Middle frontal gyrus (tissue), 1 donor: ENCODE results near the gene TMEFF1.

ENCODE experiments used
- DNase-seq: peaks from one replicate; pipeline ENCODE4 v3.0.0-alpha.2; 2015; ENCODE audit warnings: low spot score; ENCODE audit errors: extremely low spot score

TMEFF1 gene

DNA sequence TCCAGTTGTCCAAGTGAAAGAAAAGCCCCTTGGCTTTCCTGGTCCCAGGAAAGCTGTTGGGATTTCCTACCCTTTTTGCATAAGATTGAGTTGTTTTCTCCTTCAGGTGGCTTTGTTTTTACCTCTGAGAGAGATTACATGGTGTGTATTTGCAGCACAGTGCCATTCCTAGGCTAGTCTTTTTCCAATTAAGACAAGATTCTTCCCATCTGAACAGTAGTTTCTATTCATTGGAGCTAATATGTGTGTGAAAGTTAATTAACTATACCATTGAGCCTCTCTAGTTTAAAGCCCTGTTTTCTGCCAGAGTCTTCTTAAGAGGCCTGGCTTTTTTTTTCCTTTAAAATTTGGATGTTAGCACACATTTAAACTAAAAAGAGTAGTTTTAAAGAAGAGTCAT lies 25.9 kb upstream of the TMEFF1 start:
- DNase-seq = no peak

- no peak for DNase-seq
These were observed 24.7 kb upstream of the TMEFF1 start for GRCh38 chr9:100448266-100448665.

DNA sequence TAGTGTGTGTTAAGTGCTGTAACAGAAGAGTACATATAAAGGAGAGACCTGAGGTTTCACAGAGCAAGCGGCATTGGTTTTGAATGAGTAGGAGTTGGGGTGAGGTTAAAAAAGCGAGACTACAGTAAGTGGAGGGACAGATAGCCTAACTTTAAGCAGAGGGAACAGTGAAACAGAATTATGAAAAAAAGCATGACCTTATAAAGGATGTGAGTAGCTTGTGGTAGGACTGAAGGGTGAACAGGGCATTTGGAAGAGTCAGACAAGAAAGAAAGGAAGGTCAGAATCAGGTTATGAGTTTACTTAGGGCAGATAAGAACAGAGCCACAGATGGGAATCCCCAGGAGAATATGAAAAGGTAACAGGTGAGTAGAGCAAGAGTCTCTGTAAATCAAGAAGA lies 23.5 kb upstream of the TMEFF1 start:
- no peak for DNase-seq

- DNase-seq = no peak
These were observed 20.1 kb upstream of the TMEFF1 start for GRCh38 chr9:100452894-100453293.

GRCh38 chr9:100455470-100455869 lies 17.5 kb upstream of the TMEFF1 start:
- DNase-seq = no peak

DNA sequence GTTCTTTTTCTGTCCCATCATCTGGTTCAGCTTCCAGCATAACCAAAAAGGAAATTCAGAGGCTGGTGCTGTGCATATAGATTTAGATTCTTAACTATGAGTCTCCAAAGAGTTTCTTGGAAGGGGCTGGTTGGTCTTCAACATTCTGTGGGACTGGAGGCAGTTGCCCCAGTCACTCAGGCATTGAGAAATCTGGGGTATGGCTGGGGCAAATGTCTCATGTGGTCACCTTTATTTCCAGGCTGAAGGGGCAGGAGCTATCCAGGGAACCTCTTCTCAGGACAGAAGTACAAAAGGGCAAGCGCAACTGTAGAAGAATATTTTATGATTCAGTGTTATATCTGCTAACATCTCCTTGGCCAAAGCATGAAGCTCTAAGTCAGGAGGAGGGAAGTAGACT lies 15.4 kb upstream of the TMEFF1 start:
- DNase-seq = no peak

GRCh38 chr9:100459963-100460362 lies 13.0 kb upstream of the TMEFF1 start:
- no peak for DNase-seq

- DNase-seq = no peak
These were observed 7.7 kb upstream of the TMEFF1 start for GRCh38 chr9:100465274-100465673.

DNA sequence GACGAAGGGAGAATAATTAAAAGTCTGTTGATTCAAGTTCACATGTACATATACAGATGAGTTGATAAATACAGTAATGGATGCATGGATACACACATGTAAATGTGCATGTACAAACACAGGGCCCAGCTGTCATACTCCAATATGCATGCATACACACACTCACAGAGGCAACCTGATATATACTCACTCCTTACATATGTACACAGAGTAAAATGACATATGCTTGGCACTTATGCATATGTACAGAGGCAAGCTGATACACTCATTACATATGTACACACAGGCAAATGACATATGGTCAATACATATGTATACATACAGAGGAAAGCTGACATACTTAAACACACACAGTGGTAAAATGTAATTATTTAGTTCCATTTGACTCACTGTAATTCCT lies 7.2 kb upstream of the TMEFF1 start:
- DNase-seq = no peak

GRCh38 chr9:100466171-100466828 lies 6.6 kb upstream of the TMEFF1 start:
- no peak for DNase-seq

DNA sequence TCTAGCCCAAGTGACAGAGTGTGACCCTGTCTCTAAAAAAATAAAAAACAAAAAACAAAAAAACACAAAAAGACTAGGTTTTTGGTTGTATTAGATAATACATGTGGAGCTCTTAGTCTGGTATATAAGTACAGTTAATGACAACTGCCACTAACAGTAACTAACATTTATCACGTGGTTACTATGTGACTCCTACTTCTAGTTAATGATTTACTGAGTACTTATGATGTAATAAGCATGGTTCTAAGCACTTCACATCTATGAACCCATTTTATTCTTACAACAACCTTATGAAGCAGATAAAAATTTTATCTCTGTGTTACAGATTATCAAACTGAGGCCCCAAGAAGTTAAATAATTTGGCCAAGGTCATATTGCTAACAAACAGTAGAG lies 6.1 kb upstream of the TMEFF1 start:
- DNase-seq = no peak

DNA sequence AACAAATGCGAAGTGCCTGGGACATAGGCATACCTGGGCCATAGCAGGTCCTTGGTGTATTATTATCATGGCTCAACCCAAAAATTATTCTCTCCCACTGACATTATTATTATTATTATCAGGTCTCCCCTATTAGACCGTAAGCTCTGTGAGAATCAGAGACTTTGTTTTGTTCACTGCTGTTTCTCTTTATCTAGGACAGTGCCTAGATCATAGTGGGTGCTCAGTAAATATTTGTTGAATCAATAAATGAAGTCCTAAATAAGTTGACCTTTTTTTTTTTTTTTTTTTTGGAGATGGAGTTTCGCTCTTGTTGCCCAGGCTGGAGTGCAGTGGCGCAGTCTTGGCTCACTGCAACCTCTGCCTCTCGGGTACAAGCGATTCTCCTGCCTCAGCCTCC lies 4.9 kb upstream of the TMEFF1 start:
- DNase-seq = no peak

- no peak for DNase-seq
These were observed 681 bp upstream of the TMEFF1 start for GRCh38 chr9:100472268-100472667.

GRCh38 chr9:100473276-100474081 lies 530 bp downstream of the TMEFF1 start:
- no peak for DNase-seq

DNA sequence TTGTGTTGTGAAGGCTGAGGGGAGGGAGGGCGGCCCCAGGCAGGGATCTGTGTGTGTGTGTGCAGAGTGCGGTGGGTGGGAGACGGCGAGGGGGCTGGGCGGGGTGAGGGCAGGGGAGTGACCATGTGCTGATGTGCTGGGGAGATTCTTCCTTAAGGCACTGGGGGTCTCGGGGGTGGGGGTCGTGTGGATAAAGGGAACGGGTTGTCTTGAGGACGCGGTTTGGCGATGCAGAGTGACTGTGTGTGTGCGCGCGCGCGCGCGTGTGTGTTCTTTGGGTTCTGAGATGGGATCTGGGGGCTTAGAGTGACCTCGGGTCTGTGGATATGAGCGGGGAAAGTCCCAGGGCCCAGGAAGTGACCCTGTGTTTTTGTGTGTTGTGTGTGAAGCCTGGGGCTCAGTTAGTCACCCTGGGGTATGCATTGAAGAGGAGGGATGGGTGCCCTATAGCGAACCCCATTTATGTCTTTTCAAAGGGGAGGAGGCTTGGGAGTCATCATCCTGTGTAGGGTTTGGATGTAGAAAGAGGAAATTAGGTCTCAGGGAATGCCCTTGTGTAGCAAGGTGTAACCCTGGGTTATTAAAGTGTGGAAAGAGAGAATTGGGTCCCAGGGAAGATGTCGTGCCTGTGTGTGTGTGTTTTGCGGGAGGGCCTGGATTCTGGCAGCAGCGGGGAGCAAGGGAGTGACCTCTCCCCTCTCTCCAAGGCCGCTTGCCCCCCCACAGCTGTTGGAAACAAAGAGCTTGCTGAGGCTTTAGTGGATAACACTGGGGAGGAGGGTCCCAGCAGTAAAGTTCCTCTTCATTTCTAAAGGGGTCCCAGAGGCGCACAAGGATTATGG lies 1.4 kb downstream of the TMEFF1 start:
- no peak for DNase-seq

- DNase-seq = no peak
These were observed 2.0 kb downstream of the TMEFF1 start for GRCh38 chr9:100474924-100475276.

DNA sequence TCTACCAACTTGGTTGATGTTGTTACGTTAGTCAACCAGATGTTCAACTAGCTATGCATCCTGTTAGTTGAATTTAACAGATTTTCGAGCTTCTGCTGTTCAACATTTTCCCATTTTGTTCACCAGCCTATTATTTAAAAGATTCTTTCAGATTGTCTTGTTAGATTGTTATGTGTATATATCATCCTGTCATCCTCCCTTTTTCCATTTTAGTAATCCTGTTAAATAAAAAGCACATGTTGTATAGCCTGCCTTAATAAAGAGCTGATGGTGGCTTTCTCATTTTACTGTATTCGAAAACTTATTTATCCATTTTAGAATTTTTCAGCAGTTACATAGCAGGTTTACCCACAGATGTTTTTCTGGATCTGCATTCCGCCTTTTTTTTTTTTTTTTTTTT lies 4.3 kb downstream of the TMEFF1 start:
- no peak for DNase-seq

DNA sequence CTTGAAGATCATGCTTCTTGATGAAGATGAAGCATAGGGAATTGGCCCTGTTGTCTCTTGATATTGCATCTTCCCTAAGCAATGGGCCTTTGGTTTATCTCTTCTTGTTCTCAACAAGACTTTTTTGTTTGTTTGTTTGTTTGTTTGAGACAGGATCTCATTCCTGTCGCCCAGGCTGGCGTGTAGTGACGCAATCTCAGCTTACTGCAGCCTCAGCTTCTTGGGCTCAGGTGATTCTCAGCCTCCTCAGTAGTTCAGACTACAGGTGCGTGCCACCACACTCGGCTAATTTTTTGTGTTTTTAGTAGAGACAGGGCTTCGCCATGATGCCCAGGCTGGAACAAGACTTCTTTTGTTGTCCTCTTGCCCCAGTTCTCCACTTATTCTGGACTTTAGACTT lies 5.2 kb downstream of the TMEFF1 start:
- DNase-seq = no peak

DNA sequence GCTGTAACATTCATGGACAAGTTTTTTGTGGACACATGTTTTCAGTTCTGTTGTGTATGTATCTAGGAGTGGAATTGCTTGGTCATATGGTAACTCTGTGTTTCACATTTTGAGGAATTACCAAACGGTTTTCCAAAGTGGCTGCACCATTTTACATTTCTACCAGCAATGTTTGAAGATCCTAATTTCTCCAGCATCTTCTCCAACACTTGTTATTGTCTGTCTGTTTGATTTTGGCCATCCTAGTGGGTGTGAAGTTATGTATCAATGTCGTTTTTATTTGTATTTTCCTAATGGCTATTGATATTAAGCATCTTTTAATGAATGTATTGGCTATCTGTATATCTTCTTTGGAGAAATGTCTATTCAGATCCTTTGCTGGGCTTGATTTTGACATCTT lies 6.9 kb downstream of the TMEFF1 start:
- no peak for DNase-seq

DNA sequence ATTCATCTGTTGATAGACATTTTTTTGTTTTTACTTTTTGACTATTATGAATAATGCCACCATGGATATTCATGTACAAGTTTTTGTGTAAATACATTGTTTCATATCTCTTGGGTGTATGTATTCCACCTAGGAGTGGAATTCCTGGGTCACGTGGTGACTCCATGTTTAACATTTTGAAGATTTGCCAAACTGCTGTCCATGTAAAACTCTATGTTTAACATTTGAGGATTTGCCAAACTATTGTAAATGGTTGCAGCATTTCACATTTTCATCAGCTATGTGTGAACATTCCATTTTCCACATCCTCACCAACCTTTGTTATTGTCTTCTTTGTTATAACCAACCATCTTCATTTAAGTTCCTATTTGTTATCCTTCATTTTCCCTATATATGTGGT lies 12.2 kb downstream of the TMEFF1 start:
- DNase-seq = no peak

GRCh38 chr9:100486479-100487176 lies 13.7 kb downstream of the TMEFF1 start:
- DNase-seq = no peak

GRCh38 chr9:100488177-100488576 lies 15.2 kb downstream of the TMEFF1 start:
- DNase-seq = no peak
